Kidney glomerular epithelial cell (primary cell): ENCODE data around the gene APOBR.
"Not testable (repeated sequence)": the region's sequence is repeated elsewhere in the genome, so short reads cannot be mapped to it uniquely, and the experiment has no call there.

ENCODE experiments used
- DNase-seq: peaks from one replicate; lab custom pipeline; 2025; lab: John Stamatoyannopoulos, UW

APOBR gene

DNA sequence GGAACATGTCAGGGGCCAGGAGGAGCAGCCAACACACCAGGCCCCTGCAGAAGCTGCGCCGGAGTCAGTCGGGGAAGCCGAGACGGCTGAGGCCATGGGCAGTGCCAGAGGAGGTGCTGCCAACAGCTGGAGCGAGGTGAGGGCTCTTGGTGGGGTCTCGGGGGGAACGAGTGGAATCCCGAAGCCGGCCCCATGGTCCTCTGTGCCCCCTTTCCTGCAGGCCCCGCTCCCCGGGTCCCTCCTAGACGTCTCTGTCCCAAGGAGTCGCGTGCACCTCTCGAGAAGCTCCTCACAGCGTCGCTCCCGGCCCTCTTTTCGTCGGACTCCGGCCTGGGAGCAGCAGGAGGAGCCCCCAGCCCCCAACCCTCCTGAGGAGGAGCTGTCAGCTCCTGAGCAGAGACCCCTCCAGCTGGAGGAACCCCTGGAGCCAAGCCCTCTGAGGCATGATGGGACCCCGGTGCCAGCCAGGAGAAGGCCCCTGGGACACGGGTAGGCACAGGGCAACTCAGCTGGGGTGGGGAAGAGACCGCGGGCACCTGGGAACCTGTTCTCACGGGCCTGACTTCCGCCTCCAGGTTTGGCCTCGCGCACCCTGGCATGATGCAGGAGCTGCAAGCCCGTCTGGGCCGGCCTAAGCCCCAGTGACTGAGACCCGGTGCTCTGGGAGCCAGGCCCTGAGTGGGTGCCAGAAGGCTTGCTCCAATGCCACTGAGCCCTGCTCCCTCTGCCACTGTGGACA lies 3.6 kb downstream of the APOBR start:
- no peak for DNase-seq

DNA sequence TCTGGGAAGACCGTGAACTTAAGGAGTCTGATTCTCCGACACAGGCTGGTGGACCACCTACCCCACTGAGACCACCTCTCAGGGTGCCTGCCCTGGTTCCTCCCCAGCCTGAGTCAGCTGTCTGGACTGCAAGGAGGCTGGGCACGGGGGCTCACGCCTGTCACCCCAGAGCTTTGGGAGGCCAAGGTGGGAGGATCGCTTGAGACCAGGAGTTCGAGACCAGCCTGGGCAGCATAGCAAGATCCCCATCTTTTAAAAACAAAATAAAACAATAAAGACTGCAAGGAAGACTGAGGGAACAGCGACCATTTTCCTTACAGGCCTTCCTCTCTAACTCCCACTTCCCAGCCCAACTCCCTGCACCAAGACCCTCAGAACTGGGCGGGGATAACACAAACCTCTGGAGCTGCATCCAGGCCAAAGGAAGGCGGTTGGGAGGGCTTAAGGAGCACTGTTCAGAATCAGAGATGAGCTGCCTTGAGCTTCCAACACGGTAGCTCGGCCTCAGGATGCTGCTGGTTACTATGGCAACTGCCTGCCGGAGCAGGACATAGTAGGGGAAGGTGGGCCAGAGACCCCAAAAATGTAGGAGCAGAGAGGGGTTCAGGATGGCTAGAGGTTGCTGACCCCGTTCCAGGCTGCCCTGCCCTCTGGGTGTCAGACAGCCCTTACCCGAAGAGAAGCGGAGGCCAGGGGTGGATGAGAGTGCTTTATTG lies 4.4 kb downstream of the APOBR start:
- no peak for DNase-seq

DNA sequence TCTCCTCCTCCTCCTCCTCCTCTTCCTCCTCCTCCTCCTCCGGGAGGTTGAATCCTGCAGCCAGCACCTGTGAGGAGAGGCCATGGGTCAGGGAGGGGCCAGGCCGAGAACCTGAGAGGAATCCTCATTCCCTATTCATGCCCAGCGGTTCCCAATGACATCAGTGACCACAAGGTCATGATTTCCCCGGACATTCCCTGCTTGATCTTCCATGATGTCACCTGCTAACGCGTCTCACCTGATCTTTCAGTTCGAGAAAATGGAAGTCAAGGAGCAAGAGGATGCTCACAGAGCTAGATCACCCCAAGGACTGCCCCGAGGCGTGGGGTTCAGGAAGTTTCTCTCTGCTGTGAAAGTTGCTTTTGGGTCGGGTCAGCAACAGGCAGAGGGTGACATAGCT lies 5.4 kb downstream of the APOBR start:
- peak; percentile 6 for DNase-seq

DNA sequence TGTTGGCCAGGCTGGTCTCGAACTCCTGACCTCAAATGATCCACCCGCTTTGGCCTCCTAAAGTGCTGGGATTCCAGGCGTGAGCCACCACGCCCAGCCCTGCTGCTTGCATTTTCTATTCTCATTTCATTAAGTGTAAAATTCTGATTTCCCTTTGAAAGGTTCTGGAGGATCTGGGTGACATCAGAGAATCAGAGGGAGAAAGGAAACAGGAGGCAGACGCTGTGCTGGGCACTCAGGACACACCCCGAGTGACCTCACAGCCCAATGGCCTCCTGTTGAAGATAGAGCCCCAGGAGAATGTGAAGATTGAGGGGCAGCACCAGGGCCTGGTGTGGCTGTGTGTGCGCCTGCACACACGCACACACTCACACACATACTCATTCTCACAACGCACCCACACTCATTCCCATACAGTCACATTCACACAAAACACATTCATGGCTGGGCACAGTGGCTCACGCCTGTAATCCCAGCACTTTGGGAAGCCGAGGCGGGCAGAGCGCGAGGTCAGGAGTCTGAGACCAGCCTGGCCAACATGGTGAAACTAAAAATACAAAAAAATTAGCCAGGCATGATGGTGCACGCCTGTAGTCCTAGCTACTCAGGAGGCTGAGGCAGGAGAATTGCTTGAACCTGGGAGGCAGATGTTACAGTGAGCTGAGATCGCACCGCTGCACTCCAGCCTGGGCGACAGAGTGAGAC lies 6.2 kb downstream of the APOBR start:
- not testable (repeated sequence) for DNase-seq

DNA sequence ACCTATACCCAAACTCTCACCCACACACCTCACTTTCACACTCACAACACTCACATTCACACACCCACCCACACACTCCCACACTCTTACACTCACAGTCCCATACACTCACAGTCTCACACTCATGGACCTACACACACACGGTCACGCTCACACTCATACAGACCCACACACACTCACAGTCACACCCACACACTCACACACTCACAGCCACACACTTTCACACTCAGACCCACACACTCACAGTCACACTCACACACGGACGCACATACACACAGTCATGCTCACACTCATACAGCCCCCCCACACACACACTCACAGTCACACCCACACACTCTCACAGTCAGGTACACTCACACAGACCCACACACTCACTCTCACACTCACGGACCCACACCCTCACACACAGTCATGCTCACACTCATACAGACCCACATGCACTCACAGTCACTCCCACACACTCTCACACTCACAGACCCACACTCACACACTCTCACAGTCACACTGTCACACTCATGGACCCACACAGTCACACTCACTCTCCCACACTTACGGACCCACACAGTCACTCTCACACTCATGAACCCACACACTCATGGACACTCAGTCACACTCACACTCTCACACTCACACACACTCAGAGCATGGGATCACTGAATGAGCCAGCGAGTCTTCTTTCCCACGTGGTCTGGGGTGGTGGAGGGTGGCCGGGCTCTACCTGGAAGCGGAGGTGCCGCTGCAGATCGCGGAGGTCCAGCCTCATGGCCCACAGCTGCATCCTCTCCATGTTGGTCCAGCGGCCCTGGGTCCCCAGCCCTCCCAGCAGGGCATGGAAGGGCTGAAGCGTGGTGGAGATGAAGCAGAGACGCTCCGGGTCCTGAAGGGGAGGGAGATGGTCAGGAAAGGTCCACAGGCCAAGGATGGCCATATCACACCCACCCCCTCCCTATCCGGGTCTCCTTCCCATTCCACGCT lies 7.1 kb downstream of the APOBR start:
- DNase-seq, result no peak

DNA sequence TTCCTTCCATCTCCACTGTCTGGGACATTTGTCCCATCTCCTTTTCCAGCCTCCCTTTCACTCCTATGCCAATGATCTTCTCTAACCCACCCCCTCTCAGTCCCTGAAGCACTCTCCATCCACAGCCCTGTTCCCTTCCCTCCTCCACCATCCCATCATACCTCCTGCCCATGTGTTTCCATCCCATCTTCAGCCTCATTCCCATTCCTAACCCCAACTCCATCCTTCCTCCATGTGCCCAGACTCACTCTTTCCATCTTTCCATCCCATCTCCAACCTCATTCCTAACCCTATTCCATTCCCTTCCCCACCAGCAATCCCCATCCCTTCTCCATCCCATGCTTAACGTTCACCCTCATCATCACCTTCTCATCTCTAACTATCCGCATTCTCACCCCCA lies 7.8 kb downstream of the APOBR start:
- DNase-seq, result no peak

DNA sequence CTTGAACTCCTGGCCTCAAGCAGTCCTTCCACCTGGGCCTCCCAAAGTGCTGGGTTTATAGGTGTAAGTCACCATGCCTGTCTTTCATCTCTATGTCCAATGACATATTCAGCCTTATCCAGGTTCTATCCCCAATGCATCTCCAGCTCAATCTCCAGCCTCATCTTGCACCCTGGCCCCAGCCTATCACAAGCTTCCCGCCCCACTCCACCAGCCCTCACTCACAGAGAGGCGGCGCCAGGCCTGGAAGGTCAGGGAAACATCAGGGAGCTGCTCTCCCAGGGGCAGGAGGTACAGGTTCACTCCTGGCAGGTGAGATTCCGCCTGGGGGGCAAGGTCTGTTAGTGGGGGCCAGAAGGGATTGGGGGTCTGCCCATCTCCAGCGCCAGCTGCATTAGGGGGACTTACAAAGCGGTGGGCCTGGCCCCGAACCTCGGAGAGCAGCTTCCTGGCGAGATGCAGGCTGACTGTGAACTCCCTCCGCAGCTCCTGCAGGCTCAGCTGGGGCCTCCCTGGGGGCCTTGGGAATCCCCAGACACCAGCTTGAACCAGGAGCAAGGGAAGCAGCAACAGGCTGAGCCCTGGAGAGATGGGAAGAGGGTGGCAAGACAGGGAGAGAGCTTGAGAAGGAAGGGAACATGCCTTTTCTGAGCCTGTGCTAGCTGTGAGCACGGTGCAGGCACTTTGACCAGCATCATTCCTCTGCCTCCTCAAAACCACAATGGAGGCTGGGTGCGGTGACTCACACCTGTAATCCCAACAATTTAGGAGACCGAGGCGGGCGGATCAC lies 9.2 kb downstream of the APOBR start:
- DNase-seq, result no peak

DNA sequence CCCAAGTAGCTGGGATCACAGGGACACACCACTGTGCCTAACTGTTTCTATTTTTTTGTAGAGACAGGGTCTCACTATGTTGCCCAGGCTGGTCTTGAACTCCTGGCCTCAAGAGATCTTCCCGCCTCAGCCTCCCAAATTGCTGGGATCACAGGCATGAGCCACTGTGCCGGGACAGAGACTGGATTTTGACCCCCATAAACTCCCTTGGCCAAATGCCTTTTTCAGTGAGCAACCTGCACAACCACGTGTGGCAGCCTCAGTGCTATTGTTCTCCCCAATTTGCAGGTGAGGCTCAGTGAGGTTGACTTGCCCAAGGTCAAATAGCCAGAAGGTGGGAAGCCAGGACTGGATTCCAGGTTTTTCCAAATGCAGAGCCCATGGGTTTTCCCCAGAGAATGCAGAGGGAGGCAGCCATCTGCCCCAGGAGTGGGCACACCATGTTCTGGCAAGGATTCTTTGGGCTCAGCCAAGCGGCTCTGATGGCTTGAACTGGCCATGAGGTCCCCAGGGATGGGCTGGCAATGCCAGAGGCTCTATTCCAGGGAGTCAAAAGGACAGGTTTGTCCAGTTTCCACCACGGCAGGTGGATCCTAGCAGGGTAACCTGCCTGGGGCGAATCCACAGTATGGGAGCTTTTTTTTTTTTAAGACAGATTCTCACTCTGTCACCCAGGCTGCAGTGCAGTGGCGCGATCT lies 10.4 kb downstream of the APOBR start:
- no peak for DNase-seq

DNA sequence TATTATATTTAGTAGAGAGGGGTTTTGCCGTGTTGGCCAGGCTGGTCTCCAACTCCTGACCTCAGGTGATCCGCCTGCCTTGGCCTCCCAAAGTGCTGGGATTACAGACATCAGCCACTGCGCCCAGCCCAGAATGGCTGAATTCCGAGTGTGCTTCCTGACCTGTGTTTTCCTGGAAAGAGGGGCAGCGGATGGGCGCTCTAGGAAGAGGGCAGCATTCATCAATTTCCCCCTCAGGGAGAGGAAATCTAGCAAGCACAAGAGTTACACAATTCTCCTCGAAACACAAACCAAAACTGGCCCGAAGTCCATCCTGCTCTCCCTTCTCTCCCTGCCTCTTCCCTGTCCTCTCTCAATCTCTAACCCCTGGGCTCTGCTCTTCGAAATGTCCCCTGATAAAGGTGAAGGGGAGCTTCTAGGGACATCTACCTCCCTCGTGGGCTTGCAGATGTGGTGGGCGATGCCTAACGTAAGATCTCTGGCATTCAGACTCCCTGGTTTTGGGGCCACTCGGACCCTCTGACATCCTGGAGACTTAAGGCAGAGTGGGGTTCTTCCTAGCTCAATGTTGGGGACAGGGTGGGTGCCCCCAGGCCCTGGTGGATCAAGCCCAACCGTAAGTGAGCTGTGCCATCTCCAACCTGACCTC lies 11.2 kb downstream of the APOBR start:
- no peak for DNase-seq

DNA sequence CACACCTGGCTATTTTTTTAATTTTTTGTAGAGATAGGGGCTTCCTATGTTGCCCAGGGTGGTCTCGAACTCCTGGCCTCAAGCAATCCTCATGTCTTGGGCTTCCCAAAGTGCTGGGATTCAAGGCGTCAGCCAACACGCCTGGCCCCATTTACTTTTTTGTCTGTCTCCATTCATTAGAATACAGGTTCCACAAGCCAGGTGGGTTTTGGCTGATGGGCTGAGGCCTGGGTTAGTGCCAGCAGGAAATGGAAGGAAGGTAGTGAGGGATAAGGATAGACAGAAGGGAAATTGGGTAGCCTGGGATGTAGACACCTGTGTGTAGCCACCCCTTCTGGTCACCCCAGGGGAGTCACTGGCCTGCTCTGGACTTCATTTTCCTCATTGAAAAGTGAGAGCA lies 16.6 kb downstream of the APOBR start:
- no peak for DNase-seq

DNA sequence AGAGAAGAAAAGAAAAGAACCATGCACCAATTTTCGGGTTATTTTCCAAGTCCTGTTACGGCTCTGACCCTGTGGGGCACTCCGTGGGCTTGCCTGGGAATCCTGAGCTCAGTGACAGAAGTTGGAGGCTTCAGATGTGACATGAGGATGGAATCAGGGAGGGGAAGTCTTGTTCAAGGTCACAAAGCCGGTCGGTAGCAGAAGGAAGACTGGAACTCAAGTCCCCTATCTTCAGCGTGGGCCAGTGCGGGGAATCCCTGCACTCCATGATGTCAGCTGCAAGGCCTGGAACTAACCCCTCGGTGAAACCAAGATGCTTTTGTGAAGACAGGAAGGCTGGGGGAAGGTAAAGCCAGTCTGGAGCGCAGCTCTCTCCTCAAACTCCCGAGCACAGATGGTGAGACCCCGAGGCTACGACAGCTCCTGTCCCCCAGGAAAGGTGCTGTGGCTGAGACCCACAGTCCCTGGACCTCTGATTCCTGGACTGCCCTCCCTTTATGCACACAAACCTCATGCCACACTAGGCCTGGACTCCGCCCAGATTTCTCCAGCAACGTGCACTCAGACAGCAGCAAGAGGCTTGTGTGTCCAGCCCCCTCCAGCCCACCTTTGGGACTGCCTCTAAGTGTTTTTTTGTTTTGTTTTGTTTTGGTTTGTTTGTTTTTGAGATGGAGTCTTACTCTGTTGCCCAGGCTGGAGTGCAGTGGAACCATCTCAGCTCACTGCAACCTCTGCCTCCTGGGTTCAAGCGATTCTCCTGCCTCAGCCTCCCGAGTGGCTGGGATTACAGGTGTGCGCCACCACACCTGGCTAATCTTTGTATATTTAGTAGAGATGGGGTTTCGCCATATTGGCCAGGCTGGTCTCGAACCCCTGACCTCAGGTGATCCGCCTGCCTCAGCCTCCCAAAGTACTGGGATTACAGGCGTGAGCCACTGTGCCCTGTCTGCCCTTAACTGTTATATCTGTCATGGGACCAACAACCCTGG lies 17.7 kb downstream of the APOBR start:
- DNase-seq, result no peak

DNA sequence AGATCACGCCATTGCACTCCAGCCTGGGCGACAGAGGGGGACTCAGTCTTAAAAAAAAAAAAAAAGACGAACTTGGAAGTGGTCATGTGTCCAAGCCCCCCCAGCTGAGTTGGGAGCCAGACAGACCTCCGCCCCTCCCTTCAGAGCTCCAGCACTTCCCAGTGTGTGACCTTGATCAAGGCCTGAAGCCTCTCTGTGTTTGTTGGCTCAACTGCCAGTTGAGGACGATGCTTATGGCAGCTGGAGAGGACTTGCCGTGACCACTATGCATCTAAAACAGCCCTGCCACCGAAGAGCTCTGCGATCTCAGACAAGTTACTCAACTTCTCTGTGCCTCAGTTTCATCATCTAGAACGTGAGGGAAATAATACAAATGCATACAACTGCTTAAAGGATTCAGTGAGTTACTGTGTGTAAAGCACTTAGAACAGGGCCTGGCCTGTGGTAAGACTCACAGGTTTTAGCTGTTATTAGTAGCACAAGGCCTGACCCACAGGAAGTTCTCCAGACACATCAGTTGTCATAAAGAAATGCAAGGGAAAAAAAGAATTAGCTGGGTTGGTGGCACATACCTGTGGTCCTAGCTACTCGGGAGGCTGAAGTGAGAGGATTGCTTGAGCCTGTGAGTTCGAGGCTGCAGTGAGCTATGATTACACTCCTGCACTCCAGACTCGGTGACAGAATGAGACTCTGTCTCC lies 19.2 kb downstream of the APOBR start:
- DNase-seq, result no peak

DNA sequence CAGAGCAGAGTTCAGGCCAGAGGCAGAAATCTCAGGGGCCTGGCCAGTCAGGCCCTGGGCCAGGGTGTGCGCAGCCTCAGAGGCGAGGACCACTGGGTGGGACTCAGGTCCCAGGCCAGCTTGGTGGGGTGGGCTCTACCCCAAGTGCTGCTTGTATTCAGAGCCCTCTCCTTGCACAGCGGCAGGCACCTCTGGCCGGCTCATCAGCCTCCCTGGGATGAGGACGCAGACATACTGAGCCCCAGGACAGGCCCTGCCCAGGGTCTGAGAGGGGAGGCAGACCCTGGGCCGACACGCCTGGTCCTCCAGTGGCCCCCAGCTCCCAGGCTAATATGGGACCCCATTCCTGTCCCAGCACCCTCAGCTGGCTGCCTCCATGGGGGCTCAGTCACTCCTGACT lies 19.8 kb downstream of the APOBR start:
- no peak for DNase-seq

DNA sequence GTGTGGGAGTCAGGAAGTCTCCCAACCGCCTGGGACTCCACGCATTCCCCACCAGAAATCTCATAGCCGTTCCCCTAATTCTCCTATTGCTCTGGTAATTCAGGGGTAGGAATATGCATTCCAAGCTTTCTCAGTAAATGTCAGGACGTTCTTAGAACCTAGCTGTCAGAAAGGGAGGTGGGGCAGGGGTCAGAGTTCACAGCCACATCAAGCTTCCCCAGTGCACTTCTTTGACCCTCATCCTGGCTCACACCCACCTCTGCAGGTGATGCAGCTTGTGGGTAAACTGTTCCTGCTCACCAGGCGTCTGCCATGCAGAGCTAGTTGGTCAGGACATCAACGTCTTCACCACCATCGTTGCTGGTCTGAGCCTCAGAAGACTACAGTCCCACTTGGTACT lies 26.2 kb downstream of the APOBR start:
- no peak for DNase-seq

DNA sequence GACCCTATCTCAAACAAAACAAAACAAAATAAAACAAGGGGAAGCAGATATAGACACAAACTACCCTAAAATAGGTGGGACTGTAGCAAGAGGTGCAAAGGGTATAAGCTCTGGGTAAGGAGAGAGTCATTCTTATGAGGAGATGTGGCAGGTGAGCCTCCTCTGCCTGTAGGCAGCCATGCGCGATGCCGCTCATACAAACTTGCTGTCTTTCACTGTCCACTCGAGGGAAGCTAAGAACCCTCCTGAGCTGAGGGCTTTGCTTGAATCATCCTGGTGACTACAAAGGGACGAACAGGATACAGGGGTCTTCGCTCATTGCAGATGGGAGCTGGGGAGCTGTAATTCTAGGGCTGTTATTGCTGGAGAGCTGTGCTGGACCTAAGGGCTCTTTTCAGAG lies 27.0 kb downstream of the APOBR start:
- no peak for DNase-seq

DNA sequence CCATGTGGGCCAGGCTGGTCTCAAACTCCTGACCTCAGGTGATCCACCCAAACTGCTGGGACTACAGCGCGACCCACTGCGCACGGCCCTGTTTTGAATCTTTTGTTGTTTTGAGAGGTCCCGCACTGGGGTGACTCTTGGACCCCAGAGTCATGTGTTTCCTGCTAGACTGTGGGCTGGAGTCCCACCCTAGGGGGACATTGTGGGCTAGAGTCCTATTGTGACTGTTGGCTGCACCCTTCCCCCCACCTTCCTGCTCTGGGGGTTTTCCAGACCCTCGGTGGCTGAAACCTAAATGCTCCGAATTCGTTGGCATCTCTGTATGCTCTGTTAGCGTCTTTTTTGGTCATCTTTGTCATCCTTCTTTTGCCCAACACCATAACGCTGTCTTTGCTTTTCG lies 28.3 kb downstream of the APOBR start:
- no peak for DNase-seq

DNA sequence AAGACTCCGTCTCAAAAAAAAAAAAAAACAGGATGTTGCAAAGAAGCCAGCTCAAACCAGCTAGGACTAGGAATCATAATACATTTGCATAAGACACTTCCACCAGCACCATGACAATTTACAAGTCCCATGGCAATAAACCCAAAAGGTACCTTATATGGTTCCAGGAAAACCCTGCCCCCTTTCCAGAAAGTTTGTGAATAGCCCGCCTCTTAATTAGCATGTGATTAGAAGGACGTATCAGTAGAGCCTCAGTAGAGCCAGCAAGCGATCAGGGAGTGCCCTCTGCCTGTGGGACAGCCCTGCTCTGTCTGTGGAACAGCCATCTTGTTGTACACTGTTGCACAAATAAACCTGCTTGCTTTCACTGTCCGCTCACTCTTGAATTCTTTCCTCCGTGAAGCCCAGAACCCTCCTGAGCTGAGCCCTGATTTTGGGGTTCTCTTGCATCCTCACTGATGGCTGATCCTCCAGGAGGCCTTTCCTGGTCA lies 30.3 kb downstream of the APOBR start:
- no peak for DNase-seq
